H1 (cell line): ENCODE results near the gene PSMB4. TPM values are rescaled to one million over a fixed set of nuclear protein-coding genes. Genes with fewer than 3 reads are reported as not detected.

Source experiments
- CTCF ChIA-PET: fragments of 300-600 bp; sonication (Branson Sonifier 250); formaldehyde crosslinking; loops from one replicate; lab custom pipeline; 2021; ENCODE audit not compliant: partially characterized antibody; lab: Charles Lee
- POLR2A ChIA-PET: fragments of 300-600 bp; sonication (Branson Sonifier 250); formaldehyde crosslinking; loops from one replicate; lab custom pipeline; 2021; ENCODE audit warnings: inconsistent platforms; ENCODE audit not compliant: partially characterized antibody; lab: Charles Lee
- DNase-seq, 2 experiments: peaks; one replicate each; pipeline versions ENCODE4 v3.0.0 to v3.0.0-alpha.2; 2010 to 2022; ENCODE audit warnings: low spot score in 2 of 2, low read depth in 1 of 2, mixed read lengths in 1 of 2
- FAIRE-seq: peaks from 2 replicates; lab custom pipeline; 2011; peaks lifted over from hg19 to GRCh38; lab: Jason Lieb, UNC
- H2AFZ ChIP-seq: 2 replicates; pipeline ENCODE4 v1.8.1; 2012; ENCODE audit warnings: low read length, inconsistent platforms
- H2AK5ac ChIP-seq: 2 replicates; pipeline ENCODE4 v1.6.1; 2013; ENCODE audit warnings: low read depth, low read length
- H2BK120ac ChIP-seq: replicated peaks from 2 replicates; pipeline ENCODE3; 2013; ENCODE audit warnings: low read depth, low read length, inconsistent platforms
- H2BK12ac ChIP-seq: 2 replicates; pipeline ENCODE4 v1.6.1; 2013; ENCODE audit warnings: low read depth, low read length
- H2BK15ac ChIP-seq: 2 replicates; pipeline ENCODE4 v1.6.1; 2013; ENCODE audit warnings: low read length
- H2BK20ac ChIP-seq: 2 replicates; pipeline ENCODE4 v1.6.1; 2013; ENCODE audit warnings: low read length
- H2BK5ac ChIP-seq: 2 replicates; pipeline ENCODE4 v1.6.1; 2013; ENCODE audit warnings: low read depth, low read length
- H3K14ac ChIP-seq: 2 replicates; pipeline ENCODE4 v1.6.1; 2013; ENCODE audit warnings: inconsistent platforms; ENCODE audit not compliant: insufficient read length
- H3K18ac ChIP-seq: 2 replicates; pipeline ENCODE4 v1.6.1; 2013; ENCODE audit warnings: low read length; ENCODE audit errors: extremely low read depth
- H3K23ac ChIP-seq: 2 replicates; pipeline ENCODE4 v1.6.1; 2013; ENCODE audit warnings: inconsistent platforms; ENCODE audit not compliant: insufficient read length
- H3K23me2 ChIP-seq: 2 replicates; pipeline ENCODE4 v1.6.1; 2013; ENCODE audit warnings: low read depth, low read length
- H3K27ac ChIP-seq: 2 replicates; pipeline ENCODE4 v1.6.1; 2011; ENCODE audit warnings: low read depth, low read length, inconsistent platforms
- H3K27me3 ChIP-seq, 4 experiments: replicated peaks in 1 of 4; 1 replicate in 1 of 4; 2 replicates in 3 of 4; pipeline versions ENCODE4 v1.6.1 to v1.8.1; 2011 to 2013; ENCODE audit warnings: low read length in 3 of 4, mild to moderate bottlenecking in 3 of 4, inconsistent platforms in 2 of 4, mixed read lengths in 2 of 4, moderate library complexity in 1 of 4; ENCODE audit not compliant: control insufficient read depth in 3 of 4, insufficient read depth in 3 of 4; ENCODE audit errors: extremely low read depth in 1 of 4
- H3K36me3 ChIP-seq, 4 experiments: 2 replicates each; pipeline versions ENCODE4 v1.6.1 to v1.8.1; 2011 to 2013; ENCODE audit warnings: mild to moderate bottlenecking in 4 of 4, low read length in 3 of 4, moderate library complexity in 2 of 4, control low read depth in 1 of 4, inconsistent platforms in 1 of 4; ENCODE audit not compliant: insufficient read depth in 4 of 4, control insufficient read depth in 2 of 4
- H3K4ac ChIP-seq: replicated peaks from 2 replicates; pipeline ENCODE3; 2013; ENCODE audit warnings: low read length, low read depth, mixed read lengths, inconsistent platforms; ENCODE audit not compliant: insufficient read length
- H3K4me1 ChIP-seq, 4 experiments: replicated peaks in 1 of 4; 1 replicate in 1 of 4; 2 replicates in 3 of 4; pipeline versions ENCODE4 v1.6.1 to v1.8.1; 2011 to 2013; ENCODE audit warnings: low read length in 3 of 4, inconsistent platforms in 2 of 4, mixed read lengths in 1 of 4; ENCODE audit not compliant: insufficient read depth in 4 of 4, control insufficient read depth in 3 of 4
- H3K4me2 ChIP-seq, 2 experiments: 2 replicates each; pipeline versions ENCODE4 v1.6.1 to v1.8.1; 2011 to 2013; ENCODE audit warnings: low read depth in 2 of 2, low read length in 2 of 2, control low read depth in 1 of 2, inconsistent platforms in 1 of 2, mild to moderate bottlenecking in 1 of 2; ENCODE audit not compliant: insufficient read depth in 1 of 2
- H3K4me3 ChIP-seq, 4 experiments: fragments of 200-600, 300-600 bp in 1 of 4; sonication (generic), shearing (Covaris generic), sonication (Bioruptor Twin) in 1 of 4; 2 replicates each; pipeline versions ENCODE4 v1.5.1 to v1.8.1; 2011 to 2016; ENCODE audit warnings: low read length in 4 of 4, low read depth in 3 of 4, control low read depth in 2 of 4, inconsistent platforms in 2 of 4, mild to moderate bottlenecking in 2 of 4, mixed read lengths in 1 of 4, moderate library complexity in 1 of 4; ENCODE audit not compliant: insufficient read depth in 2 of 4; ENCODE audit errors: extremely low read depth in 1 of 4
- H3K56ac ChIP-seq: replicated peaks from 2 replicates; pipeline ENCODE3; 2013; ENCODE audit warnings: low read depth, mild to moderate bottlenecking, mixed read lengths, low read length, inconsistent platforms; ENCODE audit not compliant: insufficient read length
- H3K79me1 ChIP-seq: 2 replicates; pipeline ENCODE4 v1.6.1; 2013; ENCODE audit warnings: low read depth, low read length, control low read depth
- H3K79me2 ChIP-seq, 2 experiments: 2 replicates each; pipeline versions ENCODE4 v1.6.1 to v1.8.1; 2012 to 2013; ENCODE audit warnings: low read length in 2 of 2, mild to moderate bottlenecking in 2 of 2, inconsistent platforms in 1 of 2; ENCODE audit not compliant: insufficient read depth in 2 of 2, control insufficient read depth in 1 of 2
- H3K9ac ChIP-seq, 4 experiments: replicated peaks in 1 of 4; 1 replicate in 1 of 4; 2 replicates in 3 of 4; pipeline versions ENCODE4 v1.6.1 to v1.8.1; 2011 to 2013; ENCODE audit warnings: low read depth in 3 of 4, low read length in 3 of 4, control low read depth in 2 of 4, mild to moderate bottlenecking in 2 of 4, moderate library complexity in 2 of 4, inconsistent platforms in 1 of 4; ENCODE audit errors: extremely low read depth in 1 of 4
- H3K9me3 ChIP-seq, 2 experiments: 2 replicates each; pipeline versions ENCODE4 v1.6.1 to v1.8.1; 2012 to 2013; ENCODE audit warnings: mild to moderate bottlenecking in 2 of 2, moderate library complexity in 2 of 2, control low read depth in 1 of 2, inconsistent platforms in 1 of 2, low read depth in 1 of 2, low read length in 1 of 2, mixed read lengths in 1 of 2; ENCODE audit not compliant: insufficient read depth in 2 of 2
- H4K20me1 ChIP-seq, 2 experiments: replicated peaks in 1 of 2; 2 replicates each; pipeline versions ENCODE3 to v1.8.1; 2011 to 2013; ENCODE audit warnings: inconsistent platforms in 2 of 2, low read length in 2 of 2, mild to moderate bottlenecking in 1 of 2; ENCODE audit not compliant: insufficient read depth in 2 of 2, control insufficient read depth in 1 of 2
- H4K5ac ChIP-seq: 2 replicates; pipeline ENCODE4 v1.6.1; 2013; ENCODE audit warnings: low read length, low read depth, mixed read lengths, inconsistent platforms; ENCODE audit not compliant: insufficient read length
- H4K8ac ChIP-seq: 2 replicates; pipeline ENCODE4 v1.8.0; 2013; ENCODE audit warnings: mild to moderate bottlenecking, moderate library complexity, low read length, inconsistent platforms; ENCODE audit not compliant: insufficient read depth; ENCODE audit errors: extremely low read depth
- H4K91ac ChIP-seq: replicated peaks from 2 replicates; pipeline ENCODE3; 2013; ENCODE audit warnings: low read length, mixed read lengths, inconsistent platforms; ENCODE audit not compliant: insufficient read length
- CEBPB ChIP-seq: IDR thresholded peaks from 2 replicates; pipeline ENCODE4 v1.6.1; 2012; ENCODE audit warnings: low read depth, low read length
- RBBP5 ChIP-seq: IDR thresholded peaks from 2 replicates; pipeline ENCODE4 v1.7.1; 2012; ENCODE audit warnings: low read depth, mild to moderate bottlenecking, inconsistent platforms, low read length, moderate library complexity, borderline replicate concordance
- WGBS, 2 experiments: shearing (Covaris generic) in 1 of 2; methylation state at CpG; one replicate each; pipeline versions ENCODE4 v1.1.6 to v1.1.7; 2013 to 2015; ENCODE audit warnings: low lambda C conversion rate in 2 of 2, mixed read lengths in 2 of 2, inconsistent platforms in 1 of 2, low coverage in 1 of 2, missing lambda C conversion rate in 1 of 2; ENCODE audit not compliant: insufficient replicate concordance in 2 of 2, insufficient coverage in 1 of 2, insufficient read length in 1 of 2; ENCODE audit errors: extremely low coverage in 1 of 2, missing lambda C conversion rate in 1 of 2; 5-methylcytosine and 5-hydroxymethylcytosine counted together
- polyA plus RNA-seq, 7 experiments: library from polyadenylated mRNA; depleted of rRNA in 3 of 7; stranded (reverse) in 5 of 7; unstranded in 2 of 7; fragments of >200 nt in 5 of 7; fragments of 200-250 nt in 2 of 7; gene quantifications; 1 replicate in 5 of 7; 2 replicates in 1 of 7; 4 replicates in 1 of 7; pipeline versions ENCODE4 v1.2.1 to v1.2.3, GENCODE V29; 2011 to 2013; ENCODE audit warnings: missing spikeins in 2 of 7, mixed read lengths in 2 of 7
- total RNA-seq: library from RNA; stranded (reverse); fragmentation: NEBNext Ultra II Directional; extraction: Animal tissue kit (Norgen Biotek cat#: 25700); gene quantifications from 2 replicates; pipeline ENCODE4 v1.2.1, GENCODE V29; 2021

PSMB4 gene
- total and polyA plus RNA-seq, 2 of the 8 experiments (the other 6 are each of a cell fraction or from before 2014, with no cell fraction given): 430 to 1,098 TPM

DNA sequence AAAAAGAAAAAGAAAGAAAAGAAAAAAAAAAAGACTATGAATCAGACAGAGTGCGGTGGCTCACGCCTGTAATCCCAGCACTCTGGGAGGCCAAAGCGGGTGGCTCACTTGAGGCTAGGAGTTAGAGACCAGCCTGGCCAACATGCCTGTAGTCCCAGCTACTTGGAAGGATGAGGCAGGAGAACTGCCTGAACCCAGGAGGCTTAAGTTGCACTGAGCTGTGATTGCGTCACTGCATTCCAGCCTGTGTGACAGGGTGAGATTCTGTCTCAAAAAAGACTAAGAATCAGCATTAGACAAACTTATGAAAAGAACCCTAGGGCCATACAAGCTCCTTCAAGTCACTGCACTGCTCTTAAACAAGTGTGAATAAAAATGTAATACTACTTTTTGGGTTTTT is 16.9 kb downstream of the PSMB4 start:
- DNase-seq: peak in 1 of 2 experiments; percentile 29
- H3K23me2 ChIP-seq: no peaks in the 10 kb centered on the region
- no peak overlapping the region for H3K4me3 ChIP-seq
- H3K79me2 ChIP-seq: no peaks in the 10 kb centered on the region
- H2BK5ac ChIP-seq: no peak overlapping the region
- H4K91ac ChIP-seq: no peak overlapping the region
- H2BK12ac ChIP-seq: no peak overlapping the region
- POLR2A ChIA-PET: interaction anchor here (0.6 to 6.8 kb wide), 4 partner anchors 9 to 64 kb away, joined by 3 to 42 read pairs (median 4); partner anchors contain the start of gene PSMB4
- H3K79me1 ChIP-seq: no peaks in the 10 kb centered on the region
- H3K27ac ChIP-seq: no peak overlapping the region
- no peak overlapping the region for H2AFZ ChIP-seq
- peaks cover 13 to 64% (median 40%) of the 10 kb centered on the region in 4 experiments for H3K36me3 ChIP-seq
- FAIRE-seq: no peak
- no peak overlapping the region for H4K5ac ChIP-seq
- no peak overlapping the region for H2BK15ac ChIP-seq
- CTCF ChIA-PET: interaction anchor here (0.6 to 2.3 kb wide), 4 partner anchors 10 to 339 kb away, joined by 3 to 10 read pairs (median 4); no protein-coding TSS in a partner anchor
- H3K9ac ChIP-seq: no peak overlapping the region
- H2BK20ac ChIP-seq: no peak overlapping the region
- H3K27me3 ChIP-seq: no peaks in the 10 kb centered on the region
- no peak overlapping the region for H2AK5ac ChIP-seq
- no peak overlapping the region for H2BK120ac ChIP-seq
- H3K4me2 ChIP-seq: no peak overlapping the region
- H4K8ac ChIP-seq: no peak overlapping the region
- no peak for TF ChIP-seq RBBP5
- TF ChIP-seq CEBPB: peak; percentile 78
- no peaks in the 10 kb centered on the region for H3K4me1 ChIP-seq
- H3K4ac ChIP-seq: no peak overlapping the region
- no peak overlapping the region for H3K18ac ChIP-seq
- H3K9me3 ChIP-seq: no peaks in the 10 kb centered on the region
- no peaks in the 10 kb centered on the region for H4K20me1 ChIP-seq
- no peak overlapping the region for H3K56ac ChIP-seq
- WGBS, 2 experiments: 100% methylated on average over 2 of the region's 4 CpGs; no CpG with 5 or more reads in 1 of the 2 experiments
- H3K23ac ChIP-seq: no peak overlapping the region
- no peak overlapping the region for H3K14ac ChIP-seq
